Immature natural killer cell (primary cell): ENCODE measurements around the gene MACROD2. TPM values are rescaled to one million over a fixed set of nuclear protein-coding genes. Genes with fewer than 3 reads are reported as not detected.
"Not testable (repeated sequence)": the region's sequence is repeated elsewhere in the genome, so short reads cannot be mapped to it uniquely, and the experiment has no call there.

ENCODE experiments used
- DNase-seq, 3 donors: peaks; one replicate each; pipeline ENCODE4 v3.0.0; 2022; ENCODE audit warnings: mixed read lengths in 1 of 3
- H3K27ac Mint-ChIP-seq, 6 donors: one replicate each; pipeline ENCODE4 v1.8.0; 2020; ENCODE audit warnings: mixed read lengths in 6 of 6, mild to moderate bottlenecking in 5 of 6, inconsistent platforms in 4 of 6, moderate library complexity in 3 of 6
- H3K27me3 Mint-ChIP-seq, 3 donors: one replicate each; pipeline ENCODE4 v1.8.0; 2020 to 2021; ENCODE audit warnings: low read depth in 3 of 3, mild to moderate bottlenecking in 3 of 3, mixed read lengths in 3 of 3, moderate library complexity in 3 of 3, inconsistent platforms in 1 of 3
- H3K36me3 Mint-ChIP-seq, 3 donors: one replicate each; pipeline ENCODE4 v1.8.0; 2020; ENCODE audit warnings: mixed read lengths in 3 of 3, inconsistent platforms in 2 of 3, mild to moderate bottlenecking in 2 of 3
- H3K4me1 Mint-ChIP-seq, 2 donors: one replicate each; pipeline ENCODE4 v1.8.0; 2020; ENCODE audit warnings: inconsistent platforms in 2 of 2, mild to moderate bottlenecking in 2 of 2, mixed read lengths in 2 of 2, moderate library complexity in 1 of 2
- H3K4me3 Mint-ChIP-seq, 5 donors: one replicate each; pipeline ENCODE4 v1.8.0; 2020; ENCODE audit warnings: mild to moderate bottlenecking in 5 of 5, mixed read lengths in 5 of 5, inconsistent platforms in 3 of 5, moderate library complexity in 3 of 5
- H3K9me3 Mint-ChIP-seq, 6 donors: one replicate each; pipeline ENCODE4 v1.8.0; 2020; ENCODE audit warnings: mild to moderate bottlenecking in 6 of 6, mixed read lengths in 6 of 6, inconsistent platforms in 4 of 6, moderate library complexity in 3 of 6
- polyA plus RNA-seq, 3 donors: library from polyadenylated mRNA; unstranded; fragments of 300-500 nt; fragmentation: Illumina TruSeq; gene quantifications; one replicate each; pipeline ENCODE4 v1.2.3, GENCODE V29; 2021

Gene MACROD2
- polyA plus RNA-seq, 3 donors from 2014 or later = not detected

GRCh38 chr20:14972256-14972655 lies 976.9 kb downstream of the MACROD2 start:
- Mint-ChIP-seq H3K9me3 (peaks cover 9 to 47% (median 12%) of the 10 kb centered on the region in 6 donors), H3K27me3 (peaks cover 0 to 2% (median 0%) of the 10 kb centered on the region in 3 donors), H3K4me1 (no peaks in the 10 kb centered on the region), H3K4me3 (no peak overlapping the region), H3K36me3 (peaks cover 0 to 5% (median 0%) of the 10 kb centered on the region in 3 donors), H3K27ac (no peak overlapping the region)
- no peak for DNase-seq

- Mint-ChIP-seq H3K27ac (no peak overlapping the region), H3K4me3 (no peak overlapping the region), H3K9me3 (peaks cover 9 to 47% (median 12%) of the 10 kb centered on the region in 6 donors), H3K36me3 (peaks cover 0 to 5% (median 0%) of the 10 kb centered on the region in 3 donors), H3K27me3 (peaks cover 0 to 2% (median 0%) of the 10 kb centered on the region in 3 donors), H3K4me1 (no peaks in the 10 kb centered on the region)
- DNase-seq = no peak
These were observed 977.4 kb downstream of the MACROD2 start for GRCh38 chr20:14972690-14973089.

- no peaks in the 10 kb centered on the region for H3K27me3 Mint-ChIP-seq
- H3K4me3 Mint-ChIP-seq = no peak overlapping the region
- H3K9me3 Mint-ChIP-seq = peaks cover 3 to 60% (median 29%) of the 10 kb centered on the region in 6 donors
- no peak overlapping the region for H3K27ac Mint-ChIP-seq
- no peak for DNase-seq
- no peaks in the 10 kb centered on the region for H3K4me1 Mint-ChIP-seq
- peaks cover 0 to 5% (median 0%) of the 10 kb centered on the region in 3 donors for H3K36me3 Mint-ChIP-seq
These were observed 984.2 kb downstream of the MACROD2 start for GRCh38 chr20:14979453-14979986.

- not testable (repeated sequence) for H3K4me3 Mint-ChIP-seq, H3K27ac Mint-ChIP-seq, H3K36me3 Mint-ChIP-seq, H3K27me3 Mint-ChIP-seq, H3K4me1 Mint-ChIP-seq, DNase-seq
- peaks cover 0 to 60% (median 23%) of the 10 kb centered on the region in 6 donors for H3K9me3 Mint-ChIP-seq
These were observed 986.2 kb downstream of the MACROD2 start for GRCh38 chr20:14981486-14981885.

GRCh38 chr20:14982324-14982723 lies 987.0 kb downstream of the MACROD2 start:
- not testable (repeated sequence) for H3K27me3 Mint-ChIP-seq, H3K4me1 Mint-ChIP-seq, H3K27ac Mint-ChIP-seq, DNase-seq, H3K4me3 Mint-ChIP-seq, H3K36me3 Mint-ChIP-seq
- peaks cover 0 to 62% (median 23%) of the 10 kb centered on the region in 6 donors for H3K9me3 Mint-ChIP-seq

GRCh38 chr20:14984305-14984704 lies 989.0 kb downstream of the MACROD2 start:
- H3K9me3 Mint-ChIP-seq = peaks cover 0 to 61% (median 25%) of the 10 kb centered on the region in 6 donors
- no peak overlapping the region for H3K27ac Mint-ChIP-seq
- no peaks in the 10 kb centered on the region for H3K4me1 Mint-ChIP-seq
- no peaks in the 10 kb centered on the region for H3K27me3 Mint-ChIP-seq
- H3K4me3 Mint-ChIP-seq = no peak overlapping the region
- no peaks in the 10 kb centered on the region for H3K36me3 Mint-ChIP-seq
- no peak for DNase-seq

- Mint-ChIP-seq H3K27me3 (no peaks in the 10 kb centered on the region), H3K36me3 (no peaks in the 10 kb centered on the region), H3K4me3 (no peak overlapping the region), H3K4me1 (no peaks in the 10 kb centered on the region), H3K9me3 (peaks cover 0 to 67% (median 25%) of the 10 kb centered on the region in 6 donors), H3K27ac (no peak overlapping the region)
- DNase-seq = no peak
These were observed 989.7 kb downstream of the MACROD2 start for GRCh38 chr20:14984768-14985622.

- no peaks in the 10 kb centered on the region for H3K27me3 Mint-ChIP-seq
- H3K4me3 Mint-ChIP-seq = no peak overlapping the region
- H3K36me3 Mint-ChIP-seq = no peaks in the 10 kb centered on the region
- H3K9me3 Mint-ChIP-seq = peaks cover 4 to 63% (median 23%) of the 10 kb centered on the region in 6 donors
- no peak overlapping the region for H3K27ac Mint-ChIP-seq
- H3K4me1 Mint-ChIP-seq = no peaks in the 10 kb centered on the region
- DNase-seq = no peak
These were observed 990.8 kb downstream of the MACROD2 start for GRCh38 chr20:14986026-14986655.

GRCh38 chr20:14986656-14987055 lies 991.3 kb downstream of the MACROD2 start:
- no peaks in the 10 kb centered on the region for H3K4me1 Mint-ChIP-seq
- no peak for DNase-seq
- H3K27ac Mint-ChIP-seq = no peak overlapping the region
- H3K9me3 Mint-ChIP-seq = peaks cover 8 to 63% (median 20%) of the 10 kb centered on the region in 6 donors
- H3K4me3 Mint-ChIP-seq = no peak overlapping the region
- no peaks in the 10 kb centered on the region for H3K27me3 Mint-ChIP-seq
- H3K36me3 Mint-ChIP-seq = peaks cover 0 to under 1% (median 0%) of the 10 kb centered on the region in 3 donors

- peaks cover 5 to 48% (median 12%) of the 10 kb centered on the region in 6 donors for H3K9me3 Mint-ChIP-seq
- no peak overlapping the region for H3K4me3 Mint-ChIP-seq
- H3K36me3 Mint-ChIP-seq = peaks cover 0 to 4% (median 0%) of the 10 kb centered on the region in 3 donors
- H3K27me3 Mint-ChIP-seq = no peaks in the 10 kb centered on the region
- H3K4me1 Mint-ChIP-seq = no peaks in the 10 kb centered on the region
- H3K27ac Mint-ChIP-seq = no peak overlapping the region
- no peak for DNase-seq
These were observed 994.4 kb downstream of the MACROD2 start for GRCh38 chr20:14989535-14990290.

GRCh38 chr20:14991023-14991422 lies 995.7 kb downstream of the MACROD2 start:
- no peak overlapping the region for H3K4me3 Mint-ChIP-seq
- no peak overlapping the region for H3K27ac Mint-ChIP-seq
- no peaks in the 10 kb centered on the region for H3K27me3 Mint-ChIP-seq
- no peaks in the 10 kb centered on the region for H3K4me1 Mint-ChIP-seq
- H3K36me3 Mint-ChIP-seq = peaks cover 0 to 8% (median 0%) of the 10 kb centered on the region in 3 donors
- peaks cover 11 to 46% (median 12%) of the 10 kb centered on the region in 6 donors for H3K9me3 Mint-ChIP-seq
- DNase-seq = no peak

- no peaks in the 10 kb centered on the region for H3K4me1 Mint-ChIP-seq
- peaks cover 0 to 8% (median 0%) of the 10 kb centered on the region in 3 donors for H3K36me3 Mint-ChIP-seq
- no peak for DNase-seq
- H3K27ac Mint-ChIP-seq = no peak overlapping the region
- H3K4me3 Mint-ChIP-seq = no peak overlapping the region
- H3K27me3 Mint-ChIP-seq = no peaks in the 10 kb centered on the region
- H3K9me3 Mint-ChIP-seq = peaks cover 11 to 39% (median 12%) of the 10 kb centered on the region in 6 donors
These were observed 996.8 kb downstream of the MACROD2 start for GRCh38 chr20:14992153-14992552.

GRCh38 chr20:14992961-14993360 lies 997.6 kb downstream of the MACROD2 start:
- no peak overlapping the region for H3K4me3 Mint-ChIP-seq
- H3K27ac Mint-ChIP-seq = no peak overlapping the region
- peaks cover 0 to 8% (median 0%) of the 10 kb centered on the region in 3 donors for H3K36me3 Mint-ChIP-seq
- H3K9me3 Mint-ChIP-seq = peaks cover 10 to 39% (median 13%) of the 10 kb centered on the region in 6 donors
- H3K4me1 Mint-ChIP-seq = no peaks in the 10 kb centered on the region
- no peak for DNase-seq
- H3K27me3 Mint-ChIP-seq = peaks cover 0 to 2% (median 0%) of the 10 kb centered on the region in 3 donors
